Esophagus squamous epithelium (tissue), 5 donors: Measurements from ENCODE around the gene EAPP. TPM values are rescaled to one million over a fixed set of nuclear protein-coding genes. Genes with fewer than 3 reads are reported as not detected.
"Not testable (repeated sequence)": the region's sequence is repeated elsewhere in the genome, so short reads cannot be mapped to it uniquely, and the experiment has no call there.

Source experiments
- DNase-seq: peaks from one replicate; lab custom pipeline; 2025; lab: John Stamatoyannopoulos, UW
- H3K27ac ChIP-seq, 4 donors: fragments of 200-600 bp; sonication (generic); one replicate each; pipeline ENCODE4 v1.5.1; 2016 to 2019; ENCODE audit warnings: mild to moderate bottlenecking in 1 of 4
- H3K27me3 ChIP-seq, 4 donors: fragments of 200-600 bp; sonication (generic); 1 replicate in 3 of 4; 2 replicates in 1 of 4; pipeline versions ENCODE4 v1.5.1 to v1.6.0; 2017 to 2021; ENCODE audit warnings: antibody characterized with exemption in 1 of 4
- H3K36me3 ChIP-seq, 3 donors: fragments of 200-600 bp; sonication (generic); one replicate each; pipeline ENCODE4 v1.5.1; 2016 to 2019
- H3K4me1 ChIP-seq, 3 donors: fragments of 200-600 bp; sonication (generic); one replicate each; pipeline ENCODE4 v1.5.1; 2017 to 2019
- H3K4me3 ChIP-seq, 4 donors: fragments of 200-600 bp; sonication (generic); 1 replicate in 3 of 4; 2 replicates in 1 of 4; pipeline ENCODE4 v1.5.1; 2016 to 2019; ENCODE audit warnings: mild to moderate bottlenecking in 2 of 4, moderate library complexity in 1 of 4
- H3K9me3 ChIP-seq, 3 donors: fragments of 200-600 bp; sonication (generic); one replicate each; pipeline ENCODE4 v1.5.1; 2016 to 2019
- CTCF ChIP-seq, 6 experiments: fragments of 450-650 bp in 4 of 6; fragments of 200-600 bp in 2 of 6; sonication (generic) in 2 of 6; IDR thresholded peaks; one replicate each; pipeline ENCODE4 v1.5.1; 2016 to 2019; ENCODE audit warnings: antibody characterized with exemption in 6 of 6, mild to moderate bottlenecking in 4 of 6, moderate library complexity in 4 of 6
- POLR2A ChIP-seq, 4 donors: fragments of 450-650 bp; IDR thresholded peaks; one replicate each; pipeline ENCODE4 v1.6.1; 2017; ENCODE audit warnings: antibody characterized with exemption in 4 of 4, mild to moderate bottlenecking in 4 of 4, moderate library complexity in 3 of 4
- WGBS, 2 donors: methylation state at CpG; one replicate each; pipeline ENCODE4 v1.1.5; 2018; 5-methylcytosine and 5-hydroxymethylcytosine counted together
- intact Hi-C: fragments of 100-400 bp; cut with DNase I; formaldehyde crosslinking; loops from one replicate; pipeline ENCODE4 v1.15.0; 2022
- total RNA-seq, 4 donors: library from RNA; depleted of rRNA; stranded (reverse); fragments of >200 nt; gene quantifications; one replicate each; pipeline ENCODE4 v1.1.0, GENCODE V29; 2016
- donor health status: DM: yes; HTN: yes; CAD: no.

Gene EAPP
- total RNA-seq, 4 donors from 2014 or later, result 14.6 to 39.7 (median 30.7) TPM

- intact Hi-C loops, result no loop called here
- 59 to 83% methylated on average over 2 of the region's 2 CpGs for WGBS, 2 donors
- TF ChIP-seq CTCF (IDR thresholded peaks at IDR 0.05) (no peak), POLR2A (IDR thresholded peaks at IDR 0.05) (no peak)
- no peak for DNase-seq
- Histone ChIP-seq H3K9me3 (no peaks in the 10 kb centered on the region), H3K27me3 (no peaks in the 10 kb centered on the region), H3K36me3 (peaks cover 4 to 100% (median 66%) of the 10 kb centered on the region in 3 donors), H3K4me1 (peaks cover 0 to 14% (median 0%) of the 10 kb centered on the region in 3 donors), H3K4me3 (no peak overlapping the region), H3K27ac (no peak overlapping the region)
Measured at GRCh38 chr14:34522496-34522895, 17.0 kb downstream of the EAPP start.

- Histone ChIP-seq H3K36me3 (peaks cover 4 to 100% (median 60%) of the 10 kb centered on the region in 3 donors), H3K4me1 (peaks cover 0 to 14% (median 0%) of the 10 kb centered on the region in 3 donors)
- DNase-seq, H3K27ac ChIP-seq, H3K4me3 ChIP-seq, H3K27me3 ChIP-seq, intact Hi-C loops, H3K9me3 ChIP-seq: not testable (repeated sequence)
- 90 to 97% methylated on average over 6 of the region's 6 CpGs for WGBS, 2 donors
Measured at GRCh38 chr14:34521071-34521470, 18.4 kb downstream of the EAPP start.

GRCh38 chr14:34520304-34520970 is 19.1 kb downstream of the EAPP start:
- H3K27ac ChIP-seq, result peak overlapping the region in 3 of 4 donors; percentile 3 to 44 (median 42)
- peaks cover 4 to 100% (median 54%) of the 10 kb centered on the region in 3 donors for H3K36me3 ChIP-seq

GRCh38 chr14:34507884-34508283 is 31.6 kb downstream of the EAPP start:
- WGBS, 2 donors, result 95 to 97% methylated on average over 7 to 11 of the region's 11 CpGs
- no peaks in the 10 kb centered on the region for H3K27me3 ChIP-seq
- intact Hi-C loops, result loop anchor here (10.0 kb wide), 1 partner anchor 173 kb away; no protein-coding TSS in a partner anchor

More at GRCh38 chr14:34520304-34520970, 19.1 kb downstream of the EAPP start:
- H3K9me3 ChIP-seq, H3K4me3 ChIP-seq, H3K27me3 ChIP-seq, DNase-seq, intact Hi-C loops: not testable (repeated sequence)
- WGBS, 2 donors, result 80 to 85% methylated on average over 7 of the region's 7 CpGs
- peaks cover 0 to 14% (median 0%) of the 10 kb centered on the region in 3 donors for H3K4me1 ChIP-seq

GRCh38 chr14:34507459-34507858 is 32.0 kb downstream of the EAPP start:
- Histone ChIP-seq H3K4me1 (no peaks in the 10 kb centered on the region), H3K4me3 (no peak overlapping the region), H3K9me3 (no peaks in the 10 kb centered on the region), H3K36me3 (no peaks in the 10 kb centered on the region), H3K27ac (no peak overlapping the region), H3K27me3 (no peaks in the 10 kb centered on the region)
- no peak for TF ChIP-seq CTCF (IDR thresholded peaks at IDR 0.05)
- no peak for TF ChIP-seq POLR2A (IDR thresholded peaks at IDR 0.05)
- intact Hi-C loops, result loop anchor here (10.0 kb wide), 1 partner anchor 173 kb away; no protein-coding TSS in a partner anchor
- DNase-seq, result no peak
- 77 to 86% methylated on average over 7 to 9 of the region's 9 CpGs for WGBS, 2 donors

More at GRCh38 chr14:34507884-34508283, 31.6 kb downstream of the EAPP start:
- Histone ChIP-seq H3K27ac (no peak overlapping the region), H3K9me3 (no peaks in the 10 kb centered on the region), H3K4me1 (no peaks in the 10 kb centered on the region), H3K36me3 (no peaks in the 10 kb centered on the region), H3K4me3 (no peak overlapping the region)
- DNase-seq, result no peak
- TF ChIP-seq CTCF (IDR thresholded peaks at IDR 0.05) (no peak), POLR2A (IDR thresholded peaks at IDR 0.05) (no peak)

GRCh38 chr14:34505124-34505491 is 34.4 kb downstream of the EAPP start:
- H3K36me3 ChIP-seq, H3K27ac ChIP-seq, DNase-seq, H3K27me3 ChIP-seq, H3K4me3 ChIP-seq, H3K9me3 ChIP-seq, H3K4me1 ChIP-seq: not testable (repeated sequence)
- intact Hi-C loops, result loop anchor here (10.0 kb wide), 1 partner anchor 170 kb away; no protein-coding TSS in a partner anchor
- WGBS, 2 donors, result 85 to 99% methylated on average over 5 of the region's 5 CpGs

GRCh38 chr14:34504027-34504426 is 35.5 kb downstream of the EAPP start:
- not testable (repeated sequence) for H3K27me3 ChIP-seq, H3K4me1 ChIP-seq, H3K9me3 ChIP-seq, H3K36me3 ChIP-seq, DNase-seq, H3K27ac ChIP-seq, H3K4me3 ChIP-seq
- intact Hi-C loops, result loop anchor here (10.0 kb wide), 1 partner anchor 169 kb away; no protein-coding TSS in a partner anchor
- WGBS, 2 donors, result 80 to 92% methylated on average over 9 of the region's 9 CpGs
